Neutrophil (primary cell): Measurements from ENCODE around the gene SH3GL3.

Experiments used
- H3K27ac ChIP-seq: fragments of 200-600 bp; sonication (generic); 2 replicates; pipeline ENCODE4 v1.5.1; 2016; ENCODE audit warnings: mild to moderate bottlenecking, moderate library complexity
- H3K27me3 ChIP-seq: fragments of 200-600 bp; sonication (generic); 2 replicates; pipeline ENCODE4 v1.6.0; 2016; ENCODE audit warnings: mild to moderate bottlenecking
- H3K36me3 ChIP-seq: fragments of 200-600 bp; sonication (generic); 2 replicates; pipeline ENCODE4 v1.5.1; 2017
- H3K4me1 ChIP-seq, 2 experiments: fragments of 200-600 bp in 1 of 2; sonication (generic) in 1 of 2; 1 replicate in 1 of 2; 2 replicates in 1 of 2; pipeline versions ENCODE4 v1.5.1 to v1.6.1; 2013 to 2016; ENCODE audit warnings: low read depth in 1 of 2, low read length in 1 of 2, mild to moderate bottlenecking in 1 of 2, moderate library complexity in 1 of 2; ENCODE audit not compliant: control insufficient read depth in 1 of 2, insufficient read depth in 1 of 2
- H3K4me3 ChIP-seq, 2 experiments: fragments of 200-600 bp in 1 of 2; sonication (generic) in 1 of 2; 1 replicate in 1 of 2; 2 replicates in 1 of 2; pipeline ENCODE4 v1.5.1; 2013 to 2016; ENCODE audit warnings: low read depth in 1 of 2, low read length in 1 of 2, mild to moderate bottlenecking in 1 of 2, moderate library complexity in 1 of 2
- H3K9me3 ChIP-seq: fragments of 200-600 bp; sonication (generic); 2 replicates; pipeline ENCODE4 v1.5.1; 2016
- CTCF ChIP-seq: fragments of 200-600 bp; sonication (generic); IDR thresholded peaks from 2 replicates; pipeline ENCODE4 v1.5.1; 2016; ENCODE audit warnings: antibody characterized with exemption

SH3GL3 gene

GRCh38 chr15:83571820-83572707 is 124.9 kb downstream of the SH3GL3 start:
- TF ChIP-seq CTCF: no peak
- Histone ChIP-seq H3K27ac (no peak overlapping the region), H3K36me3 (no peaks in the 10 kb centered on the region), H3K4me3 (no peak overlapping the region), H3K9me3 (no peaks in the 10 kb centered on the region), H3K4me1 (no peaks in the 10 kb centered on the region), H3K27me3 (no peaks in the 10 kb centered on the region)

GRCh38 chr15:83574345-83574744 is 127.2 kb downstream of the SH3GL3 start:
- H3K36me3 ChIP-seq: no peaks in the 10 kb centered on the region
- TF ChIP-seq CTCF: no peak
- H3K4me3 ChIP-seq: no peak overlapping the region
- H3K4me1 ChIP-seq: no peaks in the 10 kb centered on the region
- no peaks in the 10 kb centered on the region for H3K27me3 ChIP-seq
- H3K27ac ChIP-seq: no peak overlapping the region
- no peaks in the 10 kb centered on the region for H3K9me3 ChIP-seq

- Histone ChIP-seq H3K36me3 (no peaks in the 10 kb centered on the region), H3K27ac (no peak overlapping the region), H3K4me3 (no peak overlapping the region), H3K9me3 (no peaks in the 10 kb centered on the region), H3K4me1 (no peaks in the 10 kb centered on the region), H3K27me3 (no peaks in the 10 kb centered on the region)
- TF ChIP-seq CTCF: no peak
Measured at GRCh38 chr15:83578691-83579090, 131.6 kb downstream of the SH3GL3 start.

DNA sequence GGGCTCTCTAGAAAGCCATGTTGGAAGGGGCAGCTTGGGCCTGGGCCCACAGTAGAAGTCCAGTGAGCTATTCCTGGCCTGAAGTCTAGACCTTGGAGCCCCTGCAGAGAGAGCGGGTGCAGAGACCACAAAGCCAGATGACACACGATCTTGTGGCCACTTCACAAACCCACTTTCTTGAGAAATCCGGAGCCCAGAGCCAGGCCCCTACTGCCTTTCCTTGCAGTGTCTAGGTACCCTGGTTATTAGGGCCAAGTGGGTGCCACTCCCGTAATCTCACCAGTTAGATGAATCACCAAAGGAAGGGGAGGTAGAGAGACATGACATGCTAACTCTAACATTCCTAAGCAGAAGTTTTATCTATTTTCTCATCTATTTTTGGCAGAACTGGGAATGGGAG is 134.2 kb downstream of the SH3GL3 start:
- Histone ChIP-seq H3K4me3 (no peak overlapping the region), H3K27ac (no peak overlapping the region), H3K4me1 (no peaks in the 10 kb centered on the region), H3K9me3 (no peaks in the 10 kb centered on the region), H3K27me3 (no peaks in the 10 kb centered on the region), H3K36me3 (no peaks in the 10 kb centered on the region)
- TF ChIP-seq CTCF: no peak

GRCh38 chr15:83582381-83582780 is 135.2 kb downstream of the SH3GL3 start:
- no peaks in the 10 kb centered on the region for H3K4me1 ChIP-seq
- H3K4me3 ChIP-seq: no peak overlapping the region
- no peak for TF ChIP-seq CTCF
- no peaks in the 10 kb centered on the region for H3K9me3 ChIP-seq
- no peaks in the 10 kb centered on the region for H3K27me3 ChIP-seq
- H3K27ac ChIP-seq: no peak overlapping the region
- no peaks in the 10 kb centered on the region for H3K36me3 ChIP-seq
